Subcutaneous adipose tissue (tissue), 4 donors: ENCODE data around the gene VEZT. TPM values are rescaled to one million over a fixed set of nuclear protein-coding genes. Genes with fewer than 3 reads are reported as not detected.

ENCODE experiments used
- total RNA-seq, 4 donors: library from RNA; depleted of rRNA; stranded (reverse); fragments of >200 nt; gene quantifications; one replicate each; pipeline ENCODE4 v1.1.0, GENCODE V29; 2016
- TF ChIP-seq, protein P1 (sequence below): fragments of 450-650 bp; IDR thresholded peaks from one replicate; pipeline ENCODE4 v1.5.1; 2016; ENCODE audit warnings: low read depth, mild to moderate bottlenecking, control low read depth, antibody characterized with exemption, moderate library complexity

Gene VEZT
- total RNA-seq, 4 donors from 2014 or later = 50.5 to 78.0 (median 61.9) TPM

DNA sequence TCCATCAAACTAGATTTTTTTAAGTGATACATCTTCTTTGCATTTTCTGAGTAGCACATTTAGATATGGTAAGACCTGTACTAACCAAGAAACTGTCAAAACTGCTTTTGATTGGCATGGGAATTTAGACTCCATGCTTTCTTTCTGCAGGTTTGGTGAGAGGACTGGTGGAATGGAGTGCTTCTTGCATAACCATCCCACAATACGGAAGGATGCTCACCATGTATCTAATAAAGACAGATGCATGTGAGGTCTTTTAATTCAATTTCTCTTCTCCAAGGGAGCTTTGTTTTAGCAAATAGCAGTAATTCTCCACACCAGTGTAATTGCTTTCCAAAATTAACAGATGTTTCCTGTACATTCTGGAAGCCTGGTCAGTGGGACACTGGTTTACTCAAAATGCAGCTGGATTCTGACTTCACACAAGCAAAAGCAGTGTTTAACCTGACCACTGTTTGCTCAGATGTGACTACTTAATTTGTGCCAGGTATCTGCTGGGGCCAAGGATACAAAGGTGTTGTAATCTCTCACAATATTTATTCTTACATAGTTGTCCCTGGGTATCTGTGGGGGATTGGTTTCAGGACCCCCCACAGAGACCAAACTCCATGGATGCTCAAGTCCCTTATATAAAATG lies 26.4 kb upstream of the VEZT start:
- TF ChIP-seq, protein P1, sequence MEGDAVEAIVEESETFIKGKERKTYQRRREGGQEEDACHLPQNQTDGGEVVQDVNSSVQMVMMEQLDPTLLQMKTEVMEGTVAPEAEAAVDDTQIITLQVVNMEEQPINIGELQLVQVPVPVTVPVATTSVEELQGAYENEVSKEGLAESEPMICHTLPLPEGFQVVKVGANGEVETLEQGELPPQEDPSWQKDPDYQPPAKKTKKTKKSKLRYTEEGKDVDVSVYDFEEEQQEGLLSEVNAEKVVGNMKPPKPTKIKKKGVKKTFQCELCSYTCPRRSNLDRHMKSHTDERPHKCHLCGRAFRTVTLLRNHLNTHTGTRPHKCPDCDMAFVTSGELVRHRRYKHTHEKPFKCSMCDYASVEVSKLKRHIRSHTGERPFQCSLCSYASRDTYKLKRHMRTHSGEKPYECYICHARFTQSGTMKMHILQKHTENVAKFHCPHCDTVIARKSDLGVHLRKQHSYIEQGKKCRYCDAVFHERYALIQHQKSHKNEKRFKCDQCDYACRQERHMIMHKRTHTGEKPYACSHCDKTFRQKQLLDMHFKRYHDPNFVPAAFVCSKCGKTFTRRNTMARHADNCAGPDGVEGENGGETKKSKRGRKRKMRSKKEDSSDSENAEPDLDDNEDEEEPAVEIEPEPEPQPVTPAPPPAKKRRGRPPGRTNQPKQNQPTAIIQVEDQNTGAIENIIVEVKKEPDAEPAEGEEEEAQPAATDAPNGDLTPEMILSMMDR = no peak

DNA sequence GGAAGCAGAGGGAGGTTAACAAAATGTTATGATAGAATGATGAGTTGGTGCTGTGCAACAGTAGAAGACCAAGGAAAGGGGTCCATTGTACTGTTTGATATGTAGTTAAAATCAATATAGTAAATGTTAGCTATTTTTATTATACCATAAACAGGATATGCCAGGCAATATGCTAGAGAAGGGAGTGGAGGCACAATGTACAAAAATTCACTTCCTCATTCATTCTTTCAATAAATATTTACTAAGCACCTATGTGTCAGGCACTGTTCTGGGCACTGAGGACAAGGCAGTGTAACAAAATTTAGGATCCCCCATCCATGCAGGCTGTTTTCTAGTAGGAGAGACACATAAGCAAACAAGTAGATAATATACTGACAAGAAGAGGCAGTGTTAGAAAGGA lies 25.3 kb upstream of the VEZT start:
- TF ChIP-seq, protein P1 = no peak

DNA sequence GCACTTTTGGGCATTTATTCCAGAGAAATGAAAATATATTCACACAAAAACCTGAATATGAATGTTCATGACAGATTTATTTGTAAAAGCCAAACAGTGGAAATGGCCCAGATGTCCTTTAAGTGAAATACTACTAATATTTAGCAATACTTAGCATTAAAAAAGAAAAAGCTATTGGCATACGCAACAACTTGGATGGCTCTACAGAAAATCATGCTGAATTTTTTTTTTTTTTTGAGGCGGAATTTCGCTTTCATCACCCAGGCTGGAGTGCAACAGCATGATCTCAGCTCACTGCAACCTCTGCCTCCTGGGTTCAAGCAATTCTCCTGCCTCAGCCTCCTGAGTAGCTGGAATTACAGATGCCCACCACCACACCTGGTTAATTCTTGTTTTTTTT lies 24.5 kb upstream of the VEZT start:
- TF ChIP-seq, protein P1 = no peak

DNA sequence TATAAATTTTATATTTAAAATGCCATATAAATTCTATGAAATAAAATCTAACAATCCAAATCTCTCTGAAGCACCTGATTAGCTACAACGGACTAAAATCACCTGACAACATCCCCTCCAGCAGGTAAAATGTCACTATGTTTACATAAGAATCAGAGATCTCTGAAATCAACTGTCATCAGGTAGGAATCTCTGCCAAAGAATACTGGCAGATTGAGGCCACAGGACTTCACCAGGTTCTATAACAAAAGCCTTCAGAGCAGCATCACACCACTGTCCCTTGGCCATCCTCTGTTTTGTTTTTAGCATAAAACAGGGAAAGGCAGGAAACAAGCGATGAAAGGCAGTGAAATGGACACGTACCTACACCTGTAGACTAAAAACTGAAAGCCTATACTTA lies 22.5 kb upstream of the VEZT start:
- TF ChIP-seq, protein P1 = no peak

DNA sequence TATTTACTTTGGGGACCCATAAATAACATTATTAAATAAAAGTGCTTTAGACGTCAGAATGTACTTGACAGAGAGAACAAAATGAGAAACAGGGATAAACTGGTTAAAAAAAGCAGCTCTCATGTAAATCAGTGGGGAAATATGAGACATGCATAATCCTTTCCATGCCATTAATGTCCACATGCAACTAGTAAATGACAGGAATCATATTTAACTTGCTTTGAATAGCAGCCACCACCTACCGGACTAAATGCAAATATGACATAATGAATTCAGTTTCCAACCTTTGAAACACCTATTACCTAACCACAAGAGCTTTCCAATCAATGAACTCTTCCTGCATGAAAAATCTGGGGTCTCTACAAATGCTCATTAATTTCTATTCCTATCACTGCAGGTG lies 20.0 kb upstream of the VEZT start:
- TF ChIP-seq, protein P1 = no peak

DNA sequence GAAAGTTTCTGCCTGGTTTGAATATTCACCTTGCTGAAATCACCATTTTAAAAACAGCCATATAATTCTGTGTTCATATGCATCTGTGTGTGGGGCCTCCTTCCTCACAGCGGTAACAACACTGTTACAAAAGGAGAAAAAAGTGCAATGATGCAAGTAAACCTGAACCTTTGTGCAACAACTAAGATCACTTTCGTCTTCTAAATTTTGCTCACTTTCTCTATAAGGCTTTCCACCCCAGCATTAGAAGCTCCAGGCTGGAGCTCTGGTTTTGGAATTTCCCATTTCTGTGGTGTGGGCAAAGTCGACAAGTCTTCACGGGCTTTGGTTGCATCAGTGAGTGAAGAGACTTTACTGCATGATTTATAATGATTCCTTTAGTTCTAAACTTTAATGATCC lies 18.7 kb upstream of the VEZT start:
- TF ChIP-seq, protein P1 = no peak

DNA sequence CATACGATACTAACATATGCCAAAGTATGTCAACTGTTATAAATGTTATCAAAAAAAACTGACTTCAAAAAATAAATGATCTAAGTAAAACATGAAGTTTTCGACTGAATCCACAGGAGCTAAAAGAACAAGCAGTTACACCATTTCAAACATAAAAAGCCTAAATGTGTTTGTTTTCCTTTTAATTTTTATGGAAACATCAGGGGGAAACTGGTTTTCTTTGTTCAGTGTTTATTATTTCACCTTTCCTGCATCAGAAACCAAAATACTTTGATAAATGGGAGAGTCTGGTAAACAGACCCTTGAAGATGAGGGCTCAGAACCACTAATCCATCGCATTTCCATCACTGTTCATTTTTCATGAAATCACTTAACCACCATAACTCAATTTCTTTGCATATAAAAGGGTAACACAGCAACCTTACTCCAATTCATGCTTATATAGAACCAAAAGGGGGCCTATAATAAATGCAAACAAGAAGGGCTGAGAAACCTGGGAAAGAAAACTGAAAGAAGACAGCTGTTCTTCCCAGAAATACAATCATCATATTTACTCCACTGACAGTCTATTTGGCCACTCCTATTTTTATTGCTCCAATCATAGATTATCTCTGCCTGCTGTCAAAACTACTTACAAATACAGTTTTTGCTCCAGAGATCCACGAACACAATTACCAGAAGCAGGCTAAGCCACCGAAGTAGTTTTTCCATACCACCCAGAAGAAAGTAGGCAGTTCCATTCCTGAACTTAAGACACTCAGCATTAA lies 17.3 kb upstream of the VEZT start:
- TF ChIP-seq, protein P1 = no peak
